Measurements from ENCODE around the gene CHI3L2.

DNA sequence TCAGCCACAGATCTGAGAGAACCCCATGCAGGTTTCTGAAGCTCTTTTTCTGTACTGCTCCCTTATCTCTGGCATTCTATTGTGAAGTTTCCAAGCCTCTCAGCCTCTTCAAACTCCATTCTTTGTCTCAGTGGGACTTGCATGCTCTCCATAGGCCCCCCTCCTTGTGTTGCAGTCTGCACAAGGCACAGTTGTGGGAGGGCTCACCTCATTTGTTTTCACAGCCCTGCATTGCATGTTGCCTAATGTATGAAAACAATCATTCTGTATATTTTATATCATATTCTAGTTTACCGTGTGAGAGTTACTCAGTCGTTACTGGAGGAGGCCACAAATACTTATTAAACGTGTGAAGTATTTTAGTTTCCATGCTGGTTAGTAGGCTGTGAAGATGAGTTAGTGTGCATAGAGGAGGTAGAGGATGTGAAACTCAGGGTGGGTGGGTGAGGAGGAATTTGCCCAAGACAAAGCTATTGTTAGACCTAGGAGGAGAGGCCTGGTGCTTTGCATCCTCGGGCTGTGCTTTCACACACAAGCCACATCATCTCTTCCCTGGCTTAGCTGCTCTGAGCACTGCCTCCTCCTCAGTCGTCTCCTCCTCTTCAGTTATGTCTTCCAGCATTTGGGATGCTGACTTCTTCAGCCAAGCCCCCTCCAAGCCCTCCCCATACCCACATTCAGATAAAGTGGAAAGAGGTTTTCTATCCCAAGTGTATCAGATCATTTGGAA is 7.8 kb upstream of the CHI3L2 start:
- TF ChIP-seq ZFP1 (CRISPR knock-in tag; IDR thresholded peaks at IDR 0.05) = no peak
- TF ChIP-seq FOSL2 (CRISPR knock-in tag; IDR thresholded peaks at IDR 0.05) = no peak
- no peak for TF ChIP-seq ZBTB7A (CRISPR knock-in tag; IDR thresholded peaks at IDR 0.05)
- no peak for TF ChIP-seq HNRNPH1 (optimal IDR thresholded peaks at IDR 0.05; ENCODE audit: low read depth, low read length)
- TF ChIP-seq KAT2B (IDR thresholded peaks at IDR 0.05; ENCODE audit: borderline replicate concordance, low read depth, low read length) = no peak
- TF ChIP-seq, protein P1, sequence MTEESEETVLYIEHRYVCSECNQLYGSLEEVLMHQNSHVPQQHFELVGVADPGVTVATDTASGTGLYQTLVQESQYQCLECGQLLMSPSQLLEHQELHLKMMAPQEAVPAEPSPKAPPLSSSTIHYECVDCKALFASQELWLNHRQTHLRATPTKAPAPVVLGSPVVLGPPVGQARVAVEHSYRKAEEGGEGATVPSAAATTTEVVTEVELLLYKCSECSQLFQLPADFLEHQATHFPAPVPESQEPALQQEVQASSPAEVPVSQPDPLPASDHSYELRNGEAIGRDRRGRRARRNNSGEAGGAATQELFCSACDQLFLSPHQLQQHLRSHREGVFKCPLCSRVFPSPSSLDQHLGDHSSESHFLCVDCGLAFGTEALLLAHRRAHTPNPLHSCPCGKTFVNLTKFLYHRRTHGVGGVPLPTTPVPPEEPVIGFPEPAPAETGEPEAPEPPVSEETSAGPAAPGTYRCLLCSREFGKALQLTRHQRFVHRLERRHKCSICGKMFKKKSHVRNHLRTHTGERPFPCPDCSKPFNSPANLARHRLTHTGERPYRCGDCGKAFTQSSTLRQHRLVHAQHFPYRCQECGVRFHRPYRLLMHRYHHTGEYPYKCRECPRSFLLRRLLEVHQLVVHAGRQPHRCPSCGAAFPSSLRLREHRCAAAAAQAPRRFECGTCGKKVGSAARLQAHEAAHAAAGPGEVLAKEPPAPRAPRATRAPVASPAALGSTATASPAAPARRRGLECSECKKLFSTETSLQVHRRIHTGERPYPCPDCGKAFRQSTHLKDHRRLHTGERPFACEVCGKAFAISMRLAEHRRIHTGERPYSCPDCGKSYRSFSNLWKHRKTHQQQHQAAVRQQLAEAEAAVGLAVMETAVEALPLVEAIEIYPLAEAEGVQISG (CRISPR knock-in tag; IDR thresholded peaks at IDR 0.05) = no peak
- no peak for TF ChIP-seq ZZZ3 (CRISPR knock-in tag; IDR thresholded peaks at IDR 0.05; ENCODE audit: borderline replicate concordance)
- TF ChIP-seq MTA3 (CRISPR knock-in tag; IDR thresholded peaks at IDR 0.05) = no peak
- TF ChIP-seq SP1 (IDR thresholded peaks at IDR 0.05) = no peak
- no peak for TF ChIP-seq SP1 (CRISPR knock-in tag; IDR thresholded peaks at IDR 0.05)
- no peak for TF ChIP-seq CHD2 (IDR thresholded peaks at IDR 0.05; ENCODE audit: low read depth, low read length)
- TF ChIP-seq JUN (CRISPR knock-in tag; IDR thresholded peaks at IDR 0.05) = no peak
- no peak for TF ChIP-seq FOXK1 (CRISPR knock-in tag; IDR thresholded peaks at IDR 0.05; ENCODE audit: borderline replicate concordance, low read depth)
- TF ChIP-seq, protein P2, sequence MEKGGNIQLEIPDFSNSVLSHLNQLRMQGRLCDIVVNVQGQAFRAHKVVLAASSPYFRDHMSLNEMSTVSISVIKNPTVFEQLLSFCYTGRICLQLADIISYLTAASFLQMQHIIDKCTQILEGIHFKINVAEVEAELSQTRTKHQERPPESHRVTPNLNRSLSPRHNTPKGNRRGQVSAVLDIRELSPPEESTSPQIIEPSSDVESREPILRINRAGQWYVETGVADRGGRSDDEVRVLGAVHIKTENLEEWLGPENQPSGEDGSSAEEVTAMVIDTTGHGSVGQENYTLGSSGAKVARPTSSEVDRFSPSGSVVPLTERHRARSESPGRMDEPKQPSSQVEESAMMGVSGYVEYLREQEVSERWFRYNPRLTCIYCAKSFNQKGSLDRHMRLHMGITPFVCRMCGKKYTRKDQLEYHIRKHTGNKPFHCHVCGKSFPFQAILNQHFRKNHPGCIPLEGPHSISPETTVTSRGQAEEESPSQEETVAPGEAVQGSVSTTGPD (CRISPR knock-in tag; IDR thresholded peaks at IDR 0.05) = no peak

All from HepG2 (cell line).